GM19455 (cell line): ENCODE data around the gene KCNAB3.

Experiments
- ATAC-seq: cut with Tn5 transposase; IDR thresholded peaks from one replicate; pipeline ENCODE4 v1.9.1; 2021; ENCODE audit not compliant: unreplicated experiment

KCNAB3 gene

GRCh38 chr17:7903154-7904103 is 26.2 kb downstream of the KCNAB3 start:
- no peak for ATAC-seq

DNA sequence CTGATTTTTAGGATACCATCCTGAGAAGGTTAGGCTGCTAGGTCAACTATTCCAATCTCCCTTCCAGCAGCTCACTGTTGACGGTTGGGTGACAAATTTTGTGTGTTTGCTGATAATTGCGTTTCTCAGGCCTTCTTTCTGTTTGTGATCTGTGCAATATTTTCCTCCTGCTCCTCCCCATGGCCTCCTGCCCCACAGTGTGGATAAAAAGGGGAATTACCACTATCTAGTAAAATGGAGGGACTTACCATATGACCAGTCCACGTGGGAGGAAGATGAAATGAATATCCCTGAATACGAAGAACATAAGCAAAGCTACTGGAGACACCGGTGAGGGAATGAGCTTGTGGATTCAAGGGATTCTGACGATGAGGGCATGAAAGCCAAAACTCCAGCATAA is 31.9 kb downstream of the KCNAB3 start:
- no peak for ATAC-seq

- ATAC-seq, result no peak
These were observed 32.6 kb downstream of the KCNAB3 start for GRCh38 chr17:7897090-7897489.

DNA sequence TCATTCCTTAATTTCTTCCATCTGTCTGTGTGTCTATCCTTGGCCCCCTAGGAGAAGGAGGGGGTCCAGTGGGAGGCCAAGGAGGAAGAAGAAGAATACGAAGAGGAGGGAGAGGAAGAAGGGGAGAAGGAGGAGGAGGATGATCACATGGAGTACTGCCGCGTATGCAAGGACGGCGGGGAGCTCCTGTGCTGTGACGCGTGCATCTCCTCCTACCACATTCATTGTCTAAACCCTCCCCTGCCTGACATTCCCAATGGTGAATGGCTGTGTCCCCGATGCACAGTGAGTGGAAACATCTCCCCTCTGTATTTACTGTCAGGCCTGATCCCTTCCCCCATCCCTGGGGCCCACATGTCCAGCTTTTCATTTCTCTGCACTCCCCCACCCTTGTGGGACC is 34.8 kb downstream of the KCNAB3 start:
- no peak for ATAC-seq

DNA sequence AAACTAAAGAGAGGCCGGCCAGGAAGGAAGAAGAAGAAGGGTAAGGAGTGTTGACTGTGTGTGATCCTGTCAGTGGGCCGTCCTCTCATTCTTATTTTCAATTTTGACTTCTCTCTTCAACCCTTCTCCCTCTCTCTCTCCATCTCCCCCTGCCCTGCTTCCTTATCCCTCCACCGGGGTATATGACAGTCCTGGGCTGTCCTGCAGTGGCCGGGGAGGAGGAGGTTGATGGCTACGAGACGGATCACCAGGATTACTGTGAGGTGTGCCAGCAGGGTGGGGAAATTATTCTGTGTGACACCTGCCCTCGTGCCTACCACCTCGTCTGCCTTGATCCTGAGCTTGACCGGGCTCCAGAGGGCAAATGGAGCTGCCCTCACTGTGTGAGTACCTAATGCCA is 35.4 kb downstream of the KCNAB3 start:
- no peak for ATAC-seq

DNA sequence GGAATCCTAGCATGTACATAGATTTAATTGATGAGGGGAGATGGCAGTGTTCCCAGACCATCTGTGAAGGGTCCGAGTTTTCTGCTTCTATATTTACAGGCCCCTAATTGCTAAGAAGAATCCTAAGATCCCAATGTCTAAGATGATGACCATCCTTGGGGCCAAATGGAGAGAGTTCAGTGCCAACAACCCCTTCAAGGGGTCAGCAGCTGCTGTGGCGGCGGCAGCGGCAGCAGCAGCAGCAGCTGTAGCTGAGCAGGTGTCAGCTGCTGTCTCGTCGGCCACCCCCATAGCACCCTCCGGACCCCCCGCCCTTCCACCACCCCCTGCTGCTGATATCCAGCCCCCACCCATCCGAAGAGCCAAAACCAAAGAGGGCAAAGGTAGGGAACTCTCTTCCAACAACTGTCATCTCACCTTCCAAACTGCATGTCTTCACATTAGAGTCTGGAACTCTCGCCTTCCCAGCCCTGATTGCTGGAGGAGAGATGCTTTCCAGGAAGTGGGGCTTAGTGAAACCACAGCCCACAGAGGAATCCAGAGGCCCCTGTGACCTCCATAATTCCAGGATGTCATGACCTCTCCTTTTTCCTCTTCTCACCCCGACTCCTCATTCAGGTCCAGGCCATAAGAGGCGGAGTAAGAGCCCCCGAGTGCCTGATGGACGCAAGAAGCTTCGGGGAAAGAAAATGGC is 36.3 kb downstream of the KCNAB3 start:
- ATAC-seq, result no peak

DNA sequence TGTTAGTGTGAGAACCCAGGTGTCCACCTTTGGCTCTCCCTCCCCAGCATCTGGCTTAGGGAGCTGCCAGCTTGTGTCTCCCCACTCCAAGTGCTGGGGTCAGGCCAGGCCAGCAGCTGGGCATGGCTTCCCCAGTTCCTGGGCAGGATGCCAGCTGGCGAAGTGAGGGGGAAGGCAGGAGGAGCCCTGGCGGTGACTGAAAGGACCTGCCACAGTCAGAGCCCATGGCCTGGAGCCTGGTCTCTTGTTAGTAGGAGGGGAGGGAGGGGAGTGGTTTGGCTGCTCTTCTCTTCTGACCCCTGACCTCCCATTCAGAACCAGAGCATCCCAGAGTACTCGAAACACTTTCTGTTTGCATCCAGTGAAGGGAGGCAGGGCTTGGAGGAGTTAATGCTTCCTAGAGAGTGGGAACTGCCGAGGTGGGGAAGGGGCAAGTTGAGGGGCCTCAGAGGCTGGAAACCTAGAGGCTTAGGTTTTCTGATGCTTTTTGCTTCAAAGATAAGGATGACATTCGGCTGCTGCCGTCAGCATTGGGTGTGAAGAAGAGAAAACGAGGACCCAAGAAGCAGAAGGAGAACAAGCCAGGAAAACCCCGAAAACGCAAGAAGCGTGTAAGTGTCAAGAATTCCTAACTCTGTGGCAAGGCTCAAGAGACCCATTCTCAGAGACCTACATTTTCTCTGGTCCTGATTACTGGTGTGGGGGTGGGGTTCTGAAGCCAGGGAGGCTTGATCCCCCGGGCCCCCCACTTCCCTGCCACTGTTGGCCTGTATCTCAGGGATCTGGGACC is 40.3 kb downstream of the KCNAB3 start:
- ATAC-seq, result no peak

GRCh38 chr17:7888184-7888920 is 41.3 kb downstream of the KCNAB3 start, which contains the start of gene CHD3:
CHD3 (plus strand) TSS chr17:7888789; CDS start chr17:7889001, 212 bp downstream.
- ATAC-seq, result no peak

DNA sequence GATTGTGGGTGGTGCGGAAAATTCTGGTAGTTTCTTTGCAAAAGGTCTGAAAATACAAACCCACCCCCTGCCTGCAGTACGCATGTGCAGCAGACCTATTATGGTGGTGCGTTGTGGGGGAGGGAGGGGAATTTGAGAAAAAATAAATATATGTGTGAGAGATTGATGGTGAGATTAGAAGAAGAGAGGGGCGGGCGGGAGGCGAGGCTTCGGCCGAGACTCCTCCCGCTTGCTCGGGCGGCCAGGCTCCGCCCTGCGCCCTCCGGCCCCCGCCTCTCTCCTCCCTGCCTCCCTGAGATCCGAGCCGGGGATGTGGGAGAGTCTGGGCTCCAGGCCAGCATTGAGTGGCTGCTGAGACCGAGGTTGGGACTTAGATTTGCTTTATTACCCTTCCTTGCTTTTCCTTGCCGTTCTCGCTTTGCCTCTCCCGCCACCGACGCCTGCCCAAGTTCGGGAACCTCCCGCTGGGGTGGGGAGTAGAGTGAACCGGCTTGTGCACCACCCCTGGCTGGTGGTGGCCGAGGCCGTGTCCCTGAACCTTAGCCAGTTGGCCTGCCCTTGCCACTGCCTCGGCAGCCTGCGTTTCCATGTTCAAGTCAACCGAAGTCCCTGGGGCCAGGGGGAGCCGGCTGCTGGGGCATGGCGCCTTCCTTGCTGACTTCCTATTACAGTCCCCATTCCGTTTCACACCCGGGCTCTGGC is 42.0 kb downstream of the KCNAB3 start:
- no peak for ATAC-seq

DNA sequence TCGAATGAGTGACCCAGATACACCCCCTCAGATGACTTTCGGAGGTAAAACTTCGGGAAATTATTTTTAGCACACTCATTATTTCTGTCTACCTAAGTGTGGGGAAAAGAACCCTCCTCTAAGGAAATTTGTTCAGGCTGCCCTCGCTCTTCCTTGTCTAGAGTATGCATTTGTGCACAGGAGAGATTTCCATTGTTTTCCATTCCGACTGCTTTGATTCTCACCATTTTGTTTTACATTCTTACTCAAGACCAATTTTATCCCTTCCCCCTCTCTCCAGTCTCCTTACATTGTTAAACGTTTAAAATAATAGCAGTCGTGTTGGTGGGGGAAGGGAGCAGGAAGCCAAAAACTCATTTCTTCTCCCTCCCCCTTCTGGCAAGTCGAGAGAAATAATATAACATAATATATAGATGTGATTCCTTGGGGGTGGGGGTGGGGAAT is 42.6 kb downstream of the KCNAB3 start:
- no peak for ATAC-seq

DNA sequence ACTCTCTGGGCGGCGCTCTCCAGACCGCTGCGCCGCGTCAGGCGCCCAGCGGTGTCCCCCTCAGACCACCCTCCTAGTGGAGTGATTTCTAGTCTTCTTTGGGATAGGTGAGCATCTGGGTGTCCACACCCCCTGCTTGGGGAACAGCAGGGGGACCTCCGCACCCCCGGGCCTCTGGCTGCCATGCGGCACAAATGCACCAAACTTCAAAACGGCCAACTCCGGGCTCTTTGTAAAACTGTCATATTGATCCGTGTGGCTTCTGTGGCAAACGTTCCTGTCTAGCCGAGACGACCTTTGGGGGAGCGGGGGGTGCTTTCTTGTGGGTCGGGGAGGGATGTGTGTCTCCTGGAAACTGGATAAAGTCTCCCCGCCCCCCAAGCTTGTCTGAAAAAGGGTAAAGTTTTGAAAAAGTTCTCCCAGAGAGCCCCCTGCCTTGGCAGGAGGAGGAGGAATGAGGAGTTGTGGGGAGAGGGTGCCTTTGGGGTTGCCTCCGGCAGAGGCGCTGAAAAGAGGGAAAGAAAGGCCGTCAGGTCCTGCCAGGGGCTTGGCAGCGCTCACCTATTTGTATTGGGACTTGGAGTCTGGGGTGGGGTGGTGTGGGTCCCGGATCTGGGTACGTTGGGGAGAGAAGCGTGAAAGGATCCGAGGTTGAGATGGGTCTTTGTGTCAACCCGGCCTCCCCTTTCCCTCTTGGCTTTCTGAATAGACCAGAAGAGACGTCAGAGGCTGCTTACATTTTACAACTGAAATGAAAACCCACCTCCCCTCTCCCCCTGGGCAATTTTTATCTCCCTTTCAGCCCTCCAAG is 43.2 kb downstream of the KCNAB3 start:
- no peak for ATAC-seq

DNA sequence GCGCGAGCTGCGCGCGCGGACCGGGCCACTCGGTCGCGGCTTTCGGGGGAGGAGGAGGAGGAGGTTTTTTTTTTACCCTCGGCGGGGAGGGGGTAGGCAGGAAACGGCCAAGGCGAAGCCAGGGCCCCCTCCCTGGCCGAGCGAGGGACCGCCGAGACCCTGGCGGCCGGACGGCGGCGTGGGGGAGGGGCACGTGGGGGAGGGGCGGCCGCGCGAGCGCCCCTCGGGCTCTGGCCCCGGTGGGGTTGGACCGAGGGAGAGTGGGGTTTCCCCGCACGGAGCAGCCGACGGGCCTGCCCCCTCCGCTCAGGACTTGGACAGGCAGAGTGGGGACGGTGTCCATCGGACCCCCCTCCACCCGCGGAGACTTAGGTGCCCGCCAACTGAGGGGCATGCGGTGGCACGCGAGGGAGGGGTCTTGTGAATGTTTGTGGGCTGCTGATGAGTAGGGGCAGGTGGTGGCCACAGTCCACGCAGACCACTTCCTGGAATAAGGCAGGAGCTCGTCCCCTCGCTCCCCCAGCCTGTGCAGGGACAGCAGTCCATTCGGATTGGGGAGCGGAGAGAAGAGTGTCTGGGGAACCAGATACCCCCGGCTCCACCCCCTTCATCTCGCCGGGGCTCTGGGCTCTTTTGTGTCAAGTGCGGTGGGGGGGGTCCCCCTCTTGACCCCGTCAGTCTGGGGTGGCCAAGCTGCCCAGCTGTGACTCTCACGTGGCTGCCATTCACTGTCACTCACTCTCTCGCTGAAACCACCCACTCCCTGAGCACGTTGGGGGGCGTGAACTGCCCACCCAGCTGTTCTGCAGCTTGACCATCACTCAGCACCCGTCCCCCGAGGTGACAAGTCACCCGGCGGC is 44.1 kb downstream of the KCNAB3 start:
- ATAC-seq, result no peak

DNA sequence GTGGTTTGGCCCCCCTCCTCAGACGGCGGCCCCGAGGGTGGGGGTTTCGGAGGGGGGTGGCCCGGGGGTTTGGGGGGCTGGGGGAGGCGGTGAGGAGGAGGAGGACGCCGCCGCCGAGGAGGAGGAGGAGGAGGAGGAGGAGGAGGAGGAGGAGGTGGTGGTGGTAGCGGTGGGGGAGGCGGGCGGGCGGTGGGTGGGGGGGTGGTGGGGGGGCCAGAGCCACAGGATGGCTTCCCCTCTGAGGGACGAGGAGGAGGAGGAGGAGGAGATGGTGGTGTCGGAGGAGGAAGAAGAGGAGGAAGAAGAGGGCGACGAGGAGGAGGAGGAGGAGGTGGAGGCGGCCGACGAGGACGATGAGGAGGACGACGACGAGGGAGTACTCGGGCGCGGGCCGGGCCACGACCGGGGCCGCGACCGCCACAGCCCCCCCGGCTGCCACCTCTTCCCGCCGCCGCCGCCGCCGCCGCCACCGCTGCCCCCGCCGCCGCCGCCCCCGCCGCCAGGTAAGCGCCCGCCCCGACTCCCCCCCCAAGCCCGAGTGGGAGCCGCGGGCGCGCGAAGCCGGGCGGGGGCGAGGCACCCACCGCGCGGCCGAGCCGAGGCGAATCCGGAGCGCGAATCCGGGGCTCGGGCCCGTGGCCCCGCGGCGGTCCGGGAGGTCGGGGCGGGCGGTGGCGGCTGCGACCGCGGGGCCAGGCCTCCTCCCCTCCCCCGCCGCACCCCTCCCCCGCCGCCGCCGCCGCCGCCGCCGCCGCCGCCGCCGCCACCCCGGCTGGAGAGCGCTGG is 44.9 kb downstream of the KCNAB3 start:
- ATAC-seq, result no peak

DNA sequence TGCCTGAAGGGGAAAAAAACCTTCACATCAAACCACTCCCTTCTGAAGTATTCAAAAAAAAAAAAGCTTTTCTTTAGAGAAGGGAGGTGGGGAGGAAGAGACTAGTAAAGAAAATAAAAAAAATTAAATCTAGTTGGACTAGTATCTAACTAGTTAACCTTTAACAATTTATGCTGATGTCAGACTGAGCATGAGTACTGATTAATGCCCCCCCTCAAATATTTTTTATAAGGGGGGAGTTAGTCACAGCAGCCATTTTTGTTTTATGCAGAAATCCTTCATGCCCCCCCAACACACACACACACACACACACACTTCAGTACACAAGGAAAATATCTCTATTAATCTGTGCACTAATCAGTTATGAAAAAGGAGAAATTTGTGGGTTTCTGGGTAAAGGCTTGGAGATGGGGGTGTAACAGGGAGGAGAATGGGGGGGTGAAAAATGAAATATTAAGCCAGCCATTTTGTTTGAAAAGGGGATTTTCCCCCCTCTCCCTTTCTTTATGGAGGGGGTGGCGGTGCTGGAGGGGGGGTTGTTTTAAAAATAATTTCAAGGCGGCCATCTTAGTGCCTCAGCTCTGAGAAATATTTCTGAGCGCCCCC is 45.8 kb downstream of the KCNAB3 start:
- no peak for ATAC-seq

DNA sequence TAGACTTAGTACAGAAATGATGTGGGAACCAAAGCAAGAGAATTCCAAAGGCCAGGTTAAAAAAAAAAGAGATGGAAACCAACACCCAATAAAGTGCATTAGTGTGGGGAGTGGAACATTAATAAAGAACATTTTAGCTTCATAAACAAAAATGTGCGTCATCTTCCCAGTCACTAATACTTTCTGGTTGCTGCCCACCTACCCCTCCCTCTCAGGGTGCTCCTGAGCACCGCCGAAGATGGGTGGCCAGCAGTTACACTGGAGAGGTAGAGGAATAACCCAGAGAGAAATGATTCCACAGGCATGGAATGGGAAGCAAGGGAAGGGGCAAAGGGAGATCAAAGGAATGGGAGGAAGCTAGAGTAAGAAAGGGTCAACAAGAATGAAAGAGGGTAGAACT is 47.0 kb downstream of the KCNAB3 start:
- ATAC-seq, result no peak

DNA sequence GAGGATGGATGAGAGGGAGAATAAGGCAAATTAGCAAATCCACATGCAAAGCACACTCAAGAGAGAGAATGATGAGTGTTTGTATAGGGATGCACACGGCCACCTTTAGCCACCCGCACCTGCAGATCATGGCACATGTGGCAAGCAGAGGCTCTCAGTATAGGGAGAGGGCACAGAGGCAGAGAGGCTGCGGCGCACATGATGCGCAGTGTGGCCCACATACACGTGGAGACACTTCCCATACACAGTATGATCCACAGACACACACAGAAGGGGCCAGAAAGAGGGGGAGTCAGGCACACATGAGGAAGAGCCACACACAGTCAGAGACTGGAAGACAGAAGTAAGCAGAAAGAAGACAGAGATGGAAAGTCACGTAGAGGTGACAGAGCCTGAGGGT is 47.6 kb downstream of the KCNAB3 start:
- no peak for ATAC-seq
